Tibial nerve (tissue), 4 donors: Measurements from ENCODE around the gene CTAGE9. TPM values are rescaled to one million over a fixed set of nuclear protein-coding genes. Genes with fewer than 3 reads are reported as not detected.

Experiments
- DNase-seq, 2 donors: peaks; one replicate each; pipeline ENCODE4 v3.0.0-alpha.2; 2019; ENCODE audit warnings: low spot score in 2 of 2
- H3K27ac ChIP-seq, 4 donors: fragments of 200-600 bp; sonication (generic) in 3 of 4; one replicate each; pipeline ENCODE4 v1.5.1; 2017 to 2019; ENCODE audit warnings: mild to moderate bottlenecking in 1 of 4
- H3K27me3 ChIP-seq, 2 donors: fragments of 200-600 bp; sonication (generic) in 1 of 2; one replicate each; pipeline versions ENCODE4 v1.5.1 to v1.6.0; 2017 to 2019
- H3K36me3 ChIP-seq, 3 donors: fragments of 200-600 bp; sonication (generic); one replicate each; pipeline ENCODE4 v1.5.1; 2018 to 2019
- H3K4me1 ChIP-seq, 4 donors: fragments of 200-600 bp; sonication (generic) in 3 of 4; one replicate each; pipeline ENCODE4 v1.5.1; 2017 to 2019
- H3K4me3 ChIP-seq, 4 donors: fragments of 200-600 bp; sonication (generic) in 3 of 4; one replicate each; pipeline ENCODE4 v1.5.1; 2017 to 2019; ENCODE audit warnings: mild to moderate bottlenecking in 1 of 4, moderate library complexity in 1 of 4
- H3K9me3 ChIP-seq, 4 donors: fragments of 200-600 bp; sonication (generic) in 3 of 4; one replicate each; pipeline ENCODE4 v1.5.1; 2017 to 2019
- CTCF ChIP-seq, 5 experiments: fragments of 200-600 bp in 3 of 5; fragments of 450-650 bp in 2 of 5; sonication (generic) in 3 of 5; IDR thresholded peaks; one replicate each; pipeline ENCODE4 v1.5.1; 2016 to 2019; ENCODE audit warnings: antibody characterized with exemption in 5 of 5, mild to moderate bottlenecking in 3 of 5, moderate library complexity in 2 of 5
- EP300 ChIP-seq, 2 donors: sonication (generic); formaldehyde crosslinking; IDR thresholded peaks; one replicate each; pipeline ENCODE4 v1.6.1; 2017; ENCODE audit warnings: antibody characterized with exemption in 2 of 2, mild to moderate bottlenecking in 1 of 2
- POLR2A ChIP-seq, 2 donors: fragments of 450-650 bp; IDR thresholded peaks; one replicate each; pipeline ENCODE4 v1.6.1; 2017; ENCODE audit warnings: antibody characterized with exemption in 2 of 2, mild to moderate bottlenecking in 2 of 2, moderate library complexity in 2 of 2
- WGBS, 2 donors: methylation state at CpG; one replicate each; pipeline ENCODE4 v1.1.5; 2018; 5-methylcytosine and 5-hydroxymethylcytosine counted together
- total RNA-seq, 4 donors: library from RNA; depleted of rRNA; stranded (reverse); fragments of >200 nt; gene quantifications; one replicate each; pipeline ENCODE4 v1.1.0, GENCODE V29; 2016

The CTAGE9 gene
- total RNA-seq, 4 donors from 2014 or later: not detected

DNA sequence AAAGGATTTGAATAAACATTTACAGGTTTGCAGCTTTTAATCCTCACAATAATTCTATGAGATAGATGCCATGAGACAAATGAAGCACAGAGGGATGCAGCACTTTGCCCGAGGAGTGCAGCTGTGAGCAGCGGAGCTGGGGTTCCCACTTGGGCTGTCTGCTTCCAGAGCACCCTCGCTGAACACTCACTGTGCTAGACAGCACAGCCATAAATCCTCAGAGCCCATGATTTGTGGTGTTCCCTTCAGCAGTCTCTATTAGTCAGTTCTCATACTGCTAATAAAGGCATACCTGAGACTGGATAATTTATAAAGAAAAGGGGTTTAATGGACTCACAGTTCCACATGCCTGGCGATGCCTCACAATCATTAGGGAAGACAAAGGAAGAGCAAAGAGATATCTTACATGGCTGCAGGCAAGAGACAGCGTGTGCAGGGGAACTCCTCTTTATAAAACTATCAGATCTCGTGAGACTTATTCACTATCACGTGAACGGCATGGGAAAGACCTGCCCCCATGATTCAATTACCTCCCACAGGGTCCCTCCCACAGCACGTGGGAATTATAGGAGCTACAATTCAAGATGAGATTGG lies 25.3 kb upstream of the CTAGE9 start:
- no peak for TF ChIP-seq POLR2A (IDR thresholded peaks at IDR 0.05)
- no peak for TF ChIP-seq EP300 (IDR thresholded peaks at IDR 0.05)
- TF ChIP-seq CTCF (IDR thresholded peaks at IDR 0.05): no peak
- 60 to 68% methylated on average over 9 of the region's 9 CpGs for WGBS, 2 donors

DNA sequence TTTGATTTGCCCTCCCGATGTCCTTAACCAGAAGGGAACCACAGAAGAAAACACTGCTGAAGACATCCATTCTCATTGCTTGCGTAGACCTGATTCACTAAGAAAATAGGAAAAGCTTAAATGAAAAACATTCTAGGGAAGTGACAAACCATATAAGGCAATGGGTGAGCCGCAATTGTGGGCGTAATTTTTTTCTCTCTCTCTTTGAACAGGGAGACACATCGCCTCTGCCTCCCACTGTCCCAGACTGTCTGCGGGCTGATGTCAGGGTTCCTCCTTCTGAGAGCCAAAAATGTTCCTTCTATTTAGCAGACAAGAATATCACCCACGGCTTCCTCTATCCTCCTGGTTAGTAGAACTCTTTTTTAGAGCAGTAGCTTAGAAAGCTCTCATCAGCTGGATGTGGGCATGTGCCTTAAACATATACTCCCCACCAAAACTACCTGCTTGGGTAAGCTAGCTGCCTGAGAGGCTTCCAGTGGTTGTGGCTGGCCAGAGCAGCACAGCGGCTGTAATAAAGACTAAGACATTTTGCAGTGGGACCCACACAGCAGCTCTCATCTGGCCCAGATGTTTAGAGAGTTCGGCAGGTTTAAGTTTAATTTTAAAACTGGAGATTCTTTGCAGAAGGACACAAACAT lies 22.7 kb upstream of the CTAGE9 start:
- TF ChIP-seq EP300 (IDR thresholded peaks at IDR 0.05) (no peak), POLR2A (IDR thresholded peaks at IDR 0.05) (no peak), CTCF (IDR thresholded peaks at IDR 0.05) (no peak)
- H3K9me3 ChIP-seq: no peaks in the 10 kb centered on the region
- no peak overlapping the region for H3K27ac ChIP-seq
- peaks cover 0 to 10% (median 1%) of the 10 kb centered on the region in 4 donors for H3K4me1 ChIP-seq
- no peaks in the 10 kb centered on the region for H3K27me3 ChIP-seq
- no peaks in the 10 kb centered on the region for H3K36me3 ChIP-seq
- no peak for DNase-seq
- WGBS, 2 donors: 56 to 57% methylated on average over 9 of the region's 9 CpGs
- H3K4me3 ChIP-seq: no peak overlapping the region

More for the DNA sequence above, 25.3 kb upstream of the CTAGE9 start:
- no peaks in the 10 kb centered on the region for H3K9me3 ChIP-seq
- H3K36me3 ChIP-seq: no peaks in the 10 kb centered on the region
- no peak for DNase-seq
- H3K27me3 ChIP-seq: no peaks in the 10 kb centered on the region
- peaks cover 0 to 3% (median 0%) of the 10 kb centered on the region in 4 donors for H3K4me1 ChIP-seq
- no peak overlapping the region for H3K27ac ChIP-seq
- no peak overlapping the region for H3K4me3 ChIP-seq

DNA sequence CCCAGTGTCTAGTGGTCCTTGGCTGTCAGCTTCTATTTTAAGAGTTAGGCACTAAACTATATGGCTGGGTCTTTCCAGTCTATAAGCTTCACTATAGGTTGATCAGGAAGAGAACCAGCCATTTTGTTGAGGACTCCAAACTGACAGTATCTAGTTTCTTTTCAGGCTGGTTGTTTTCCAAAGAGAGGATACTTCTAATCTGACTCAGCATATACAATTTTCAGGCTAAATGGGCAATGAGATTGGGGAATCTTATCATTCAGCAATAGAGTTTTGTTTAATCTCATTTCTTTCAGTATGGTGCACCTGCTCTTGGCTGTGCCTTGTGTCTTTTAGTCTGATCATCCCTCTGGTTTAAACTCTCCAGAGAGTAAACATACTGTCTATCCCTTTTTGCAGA lies 20.4 kb upstream of the CTAGE9 start:
- H3K4me3 ChIP-seq: no peak overlapping the region

DNA sequence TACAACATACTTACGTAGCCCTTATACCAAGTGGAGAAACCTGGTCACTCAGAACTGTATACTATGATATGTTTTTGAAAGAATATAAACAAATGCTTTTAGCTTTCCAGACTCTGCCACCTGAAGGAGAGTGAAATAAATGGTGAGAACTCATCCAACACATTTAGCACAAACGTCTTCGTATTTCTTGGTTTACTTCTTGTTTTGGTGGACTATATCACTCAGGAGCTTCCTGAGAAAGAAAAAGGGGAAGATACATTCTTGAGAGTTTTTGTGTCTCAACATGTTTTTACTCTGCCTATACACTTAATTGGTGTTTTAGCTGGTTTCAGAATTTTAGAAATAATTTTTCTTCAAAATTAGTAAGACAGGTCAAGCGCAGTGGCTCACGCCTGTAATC lies 19.4 kb upstream of the CTAGE9 start:
- no peak for DNase-seq
- no peaks in the 10 kb centered on the region for H3K27me3 ChIP-seq
- peaks cover 0 to 10% (median 0%) of the 10 kb centered on the region in 4 donors for H3K9me3 ChIP-seq
- no peaks in the 10 kb centered on the region for H3K36me3 ChIP-seq
- WGBS, 2 donors: 90 to 91% methylated on average over 5 of the region's 5 CpGs
- TF ChIP-seq EP300 (IDR thresholded peaks at IDR 0.05): no peak
- no peak for TF ChIP-seq CTCF (IDR thresholded peaks at IDR 0.05)
- no peak for TF ChIP-seq POLR2A (IDR thresholded peaks at IDR 0.05)
- peaks cover 0 to 14% (median 1%) of the 10 kb centered on the region in 4 donors for H3K4me1 ChIP-seq
- H3K4me3 ChIP-seq: no peak overlapping the region
- H3K27ac ChIP-seq: no peak overlapping the region

More for the DNA sequence above, 20.4 kb upstream of the CTAGE9 start:
- no peak for DNase-seq
- peaks cover 0 to 14% (median 1%) of the 10 kb centered on the region in 4 donors for H3K4me1 ChIP-seq
- TF ChIP-seq EP300 (IDR thresholded peaks at IDR 0.05) (no peak), POLR2A (IDR thresholded peaks at IDR 0.05) (no peak), CTCF (IDR thresholded peaks at IDR 0.05) (no peak)
- H3K9me3 ChIP-seq: peaks cover 0 to 9% (median 0%) of the 10 kb centered on the region in 4 donors
- no peaks in the 10 kb centered on the region for H3K36me3 ChIP-seq
- no peaks in the 10 kb centered on the region for H3K27me3 ChIP-seq
- H3K27ac ChIP-seq: no peak overlapping the region

DNA sequence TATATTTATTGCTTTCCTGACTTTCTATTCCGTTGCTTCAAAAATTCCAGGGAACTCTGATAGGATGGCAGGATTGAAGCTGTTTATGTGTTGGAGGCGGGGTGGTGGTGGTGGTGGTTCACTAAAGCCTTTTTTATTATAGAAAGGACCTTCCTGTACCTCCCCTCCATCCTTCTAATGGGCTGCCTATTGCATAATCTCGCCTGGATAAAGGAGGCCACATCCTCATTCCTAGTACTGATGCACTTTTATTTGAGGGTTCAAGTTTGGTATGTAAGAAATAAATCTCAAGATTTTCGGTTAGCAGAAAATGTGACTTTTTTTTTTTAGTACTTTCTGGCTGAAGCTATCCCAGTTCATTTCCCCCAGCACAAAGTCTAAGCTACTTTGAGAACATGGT lies 18.7 kb upstream of the CTAGE9 start:
- Histone ChIP-seq H3K4me3 (no peak overlapping the region), H3K36me3 (no peaks in the 10 kb centered on the region), H3K9me3 (peaks cover 0 to 10% (median 0%) of the 10 kb centered on the region in 4 donors), H3K4me1 (peaks cover 0 to 14% (median 1%) of the 10 kb centered on the region in 4 donors), H3K27me3 (no peaks in the 10 kb centered on the region), H3K27ac (no peak overlapping the region)
- 63 to 65% methylated on average over 4 of the region's 4 CpGs for WGBS, 2 donors
- no peak for DNase-seq
- TF ChIP-seq POLR2A (IDR thresholded peaks at IDR 0.05): no peak
- TF ChIP-seq EP300 (IDR thresholded peaks at IDR 0.05): no peak
